HG03521 (cell line): Measurements from ENCODE around the gene ESRRA.
"Not testable (repeated sequence)": the region's sequence is repeated elsewhere in the genome, so short reads cannot be mapped to it uniquely, and the experiment has no call there.

Source experiments
- ATAC-seq: cut with Tn5 transposase; IDR thresholded peaks from one replicate; pipeline ENCODE4 v1.9.1; 2021; ENCODE audit warnings: mild to moderate bottlenecking, moderate library complexity; ENCODE audit not compliant: unreplicated experiment

The ESRRA gene

GRCh38 chr11:64307795-64308194, 2.5 kb downstream of the ESRRA start:
- ATAC-seq = not testable (repeated sequence)

GRCh38 chr11:64312947-64313346, 7.6 kb downstream of the ESRRA start:
- no peak for ATAC-seq

DNA sequence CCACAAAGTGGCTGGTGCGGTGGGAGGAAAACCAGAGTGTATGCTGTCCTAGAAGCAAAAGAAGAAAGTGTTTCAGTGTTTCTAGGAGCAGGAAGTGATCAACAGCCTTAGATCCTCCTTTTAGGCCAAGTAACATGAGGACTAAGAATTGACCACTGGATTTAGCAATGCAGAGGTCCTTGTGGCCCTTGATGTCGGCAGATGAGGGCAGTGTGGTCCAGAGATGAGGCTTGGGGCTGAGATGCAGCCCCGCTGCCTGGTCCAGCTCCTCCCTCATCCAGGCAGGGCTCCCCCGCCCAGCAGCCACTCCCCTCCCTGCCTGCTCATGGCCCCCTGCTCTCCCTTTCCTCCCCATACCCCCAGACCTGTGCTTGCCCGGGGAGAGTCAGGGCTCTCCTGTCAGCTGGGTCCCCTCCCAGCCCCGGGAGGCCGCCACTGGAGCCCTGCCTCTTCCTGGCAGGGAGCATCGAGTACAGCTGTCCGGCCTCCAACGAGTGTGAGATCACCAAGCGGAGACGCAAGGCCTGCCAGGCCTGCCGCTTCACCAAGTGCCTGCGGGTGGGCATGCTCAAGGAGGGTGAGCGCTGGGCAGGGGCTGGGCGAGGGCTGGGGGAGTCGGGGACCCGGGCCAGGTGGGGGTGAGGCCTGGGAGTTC, 8.3 kb downstream of the ESRRA start:
- ATAC-seq = no peak

- ATAC-seq = no peak
Observed at GRCh38 chr11:64314146-64314804, 9.0 kb downstream of the ESRRA start.

DNA sequence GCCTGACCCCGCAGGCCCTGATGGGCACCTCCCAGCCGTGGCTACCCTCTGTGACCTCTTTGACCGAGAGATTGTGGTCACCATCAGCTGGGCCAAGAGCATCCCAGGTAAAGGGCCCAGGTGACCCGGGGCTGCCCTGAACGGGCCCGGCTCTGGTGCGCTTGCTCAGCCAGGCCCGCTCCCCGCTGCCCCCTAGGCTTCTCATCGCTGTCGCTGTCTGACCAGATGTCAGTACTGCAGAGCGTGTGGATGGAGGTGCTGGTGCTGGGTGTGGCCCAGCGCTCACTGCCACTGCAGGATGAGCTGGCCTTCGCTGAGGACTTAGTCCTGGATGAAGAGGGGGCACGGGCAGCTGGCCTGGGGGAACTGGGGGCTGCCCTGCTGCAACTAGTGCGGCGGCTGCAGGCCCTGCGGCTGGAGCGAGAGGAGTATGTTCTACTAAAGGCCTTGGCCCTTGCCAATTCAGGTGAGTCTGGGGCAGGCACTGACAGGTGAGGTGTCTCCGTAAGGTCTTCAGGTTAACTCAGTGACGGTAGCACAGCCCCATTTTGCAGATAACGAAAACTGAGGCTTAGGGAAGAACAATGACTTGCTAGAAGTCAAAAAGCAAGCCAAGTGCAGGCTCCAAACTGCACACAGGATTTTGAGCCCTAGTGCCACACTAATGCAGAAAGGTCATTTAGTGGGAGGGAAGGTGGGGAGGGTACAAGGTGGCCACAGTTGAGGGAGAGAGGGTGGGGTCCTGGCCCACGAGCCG, 9.7 kb downstream of the ESRRA start:
- no peak for ATAC-seq

DNA sequence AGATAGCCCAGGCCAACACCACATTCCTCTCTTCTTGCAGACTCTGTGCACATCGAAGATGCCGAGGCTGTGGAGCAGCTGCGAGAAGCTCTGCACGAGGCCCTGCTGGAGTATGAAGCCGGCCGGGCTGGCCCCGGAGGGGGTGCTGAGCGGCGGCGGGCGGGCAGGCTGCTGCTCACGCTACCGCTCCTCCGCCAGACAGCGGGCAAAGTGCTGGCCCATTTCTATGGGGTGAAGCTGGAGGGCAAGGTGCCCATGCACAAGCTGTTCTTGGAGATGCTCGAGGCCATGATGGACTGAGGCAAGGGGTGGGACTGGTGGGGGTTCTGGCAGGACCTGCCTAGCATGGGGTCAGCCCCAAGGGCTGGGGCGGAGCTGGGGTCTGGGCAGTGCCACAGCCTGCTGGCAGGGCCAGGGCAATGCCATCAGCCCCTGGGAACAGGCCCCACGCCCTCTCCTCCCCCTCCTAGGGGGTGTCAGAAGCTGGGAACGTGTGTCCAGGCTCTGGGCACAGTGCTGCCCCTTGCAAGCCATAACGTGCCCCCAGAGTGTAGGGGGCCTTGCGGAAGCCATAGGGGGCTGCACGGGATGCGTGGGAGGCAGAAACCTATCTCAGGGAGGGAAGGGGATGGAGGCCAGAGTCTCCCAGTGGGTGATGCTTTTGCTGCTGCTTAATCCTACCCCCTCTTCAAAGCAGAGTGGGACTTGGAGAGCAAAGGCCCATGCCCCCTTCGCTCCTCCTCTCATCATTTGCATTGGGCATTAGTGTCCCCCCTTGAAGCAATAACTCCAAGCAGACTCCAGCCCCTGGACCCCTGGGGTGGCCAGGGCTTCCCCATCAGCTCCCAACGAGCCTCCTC, 10.6 kb downstream of the ESRRA start:
- ATAC-seq = not testable (repeated sequence)

DNA sequence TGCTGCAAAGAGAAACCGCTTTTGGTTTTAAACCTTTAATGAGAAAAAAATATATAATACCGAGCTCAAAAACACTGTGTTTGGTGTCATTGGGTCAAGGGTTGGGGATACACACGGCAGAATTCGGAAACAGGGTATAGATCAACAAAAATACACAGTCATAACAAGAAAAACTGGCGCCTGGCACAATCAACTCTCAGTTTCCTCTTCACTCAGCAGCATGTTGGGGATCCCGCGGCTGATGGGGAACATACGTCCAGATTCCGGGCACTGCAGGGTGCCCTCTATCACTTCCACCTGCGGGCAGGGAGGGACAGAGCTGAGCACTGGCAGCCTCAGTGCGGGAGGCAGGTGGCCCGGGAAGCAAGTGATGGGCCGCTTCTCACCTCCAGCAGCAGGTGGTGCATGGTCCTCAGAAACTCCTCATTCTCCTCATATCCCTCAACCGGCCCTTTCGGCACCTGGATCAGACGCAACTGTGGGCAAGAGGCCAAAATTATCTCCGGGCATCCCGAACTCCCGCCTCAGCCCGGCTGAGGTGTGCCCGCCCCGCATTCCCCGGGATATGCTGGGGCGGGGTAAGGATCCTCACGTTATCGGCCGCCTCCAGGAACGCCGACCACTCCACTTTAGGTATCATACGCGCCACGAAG, 11.5 kb downstream of the ESRRA start:
- no peak for ATAC-seq

GRCh38 chr11:64317325-64317960, 12.1 kb downstream of the ESRRA start, which contains the start of gene TRMT112:
TSS of gene TRMT112 (minus strand) at chr11:64317559. CDS start at chr11:64317526, 33 bp downstream.
- peak; percentile 54 for ATAC-seq

GRCh38 chr11:64317961-64318765, 12.8 kb downstream of the ESRRA start, which contains the start of gene PRDX5:
TSS of gene PRDX5 (plus strand) at chr11:64318121. CDS start at chr11:64318216, 95 bp downstream.
- ATAC-seq = peak; percentile 79

- ATAC-seq = no peak
Observed at GRCh38 chr11:64318766-64319761, 13.7 kb downstream of the ESRRA start.

DNA sequence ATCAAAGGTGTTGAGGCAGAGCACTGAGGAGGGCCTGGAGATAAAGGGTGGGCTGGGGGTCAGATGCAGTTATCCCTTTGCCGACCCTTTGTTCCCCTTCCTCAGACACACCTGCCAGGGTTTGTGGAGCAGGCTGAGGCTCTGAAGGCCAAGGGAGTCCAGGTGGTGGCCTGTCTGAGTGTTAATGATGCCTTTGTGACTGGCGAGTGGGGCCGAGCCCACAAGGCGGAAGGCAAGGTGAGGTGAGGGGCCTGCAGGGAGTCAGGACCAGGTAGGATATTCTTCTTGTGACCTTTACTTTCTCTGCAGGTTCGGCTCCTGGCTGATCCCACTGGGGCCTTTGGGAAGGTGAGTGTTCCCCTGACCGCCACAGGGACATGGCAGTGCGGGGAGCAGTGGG, 15.2 kb downstream of the ESRRA start:
- no peak for ATAC-seq

GRCh38 chr11:64321026-64321425, 15.7 kb downstream of the ESRRA start:
- no peak for ATAC-seq

DNA sequence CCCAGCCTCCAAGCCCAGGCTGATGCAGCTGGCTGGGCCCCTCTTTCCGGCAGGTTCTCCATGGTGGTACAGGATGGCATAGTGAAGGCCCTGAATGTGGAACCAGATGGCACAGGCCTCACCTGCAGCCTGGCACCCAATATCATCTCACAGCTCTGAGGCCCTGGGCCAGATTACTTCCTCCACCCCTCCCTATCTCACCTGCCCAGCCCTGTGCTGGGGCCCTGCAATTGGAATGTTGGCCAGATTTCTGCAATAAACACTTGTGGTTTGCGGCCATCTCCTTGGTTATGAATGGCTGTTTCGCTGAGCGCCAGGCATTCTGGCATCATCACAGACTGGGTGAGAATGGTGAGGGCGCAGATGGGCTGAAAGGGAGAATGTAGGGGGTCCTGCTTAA, 16.2 kb downstream of the ESRRA start:
- no peak for ATAC-seq

DNA sequence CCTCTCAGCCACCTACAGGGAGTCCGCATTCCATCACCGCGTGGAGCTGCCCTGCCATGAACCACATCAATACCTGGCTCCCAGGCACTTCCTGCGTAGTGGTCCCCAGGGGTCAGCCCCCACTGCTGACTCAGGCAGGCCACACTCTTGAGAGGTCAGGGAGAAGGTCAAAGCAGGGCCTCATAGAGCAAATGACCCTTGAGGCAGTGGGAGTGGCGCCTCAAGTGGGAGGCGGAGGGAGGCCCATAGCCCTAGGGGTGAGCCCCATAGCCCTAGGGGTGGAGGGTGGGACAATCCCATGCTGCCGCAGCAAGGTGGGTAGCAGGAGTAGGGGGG, 17.6 kb downstream of the ESRRA start:
- ATAC-seq = no peak

DNA sequence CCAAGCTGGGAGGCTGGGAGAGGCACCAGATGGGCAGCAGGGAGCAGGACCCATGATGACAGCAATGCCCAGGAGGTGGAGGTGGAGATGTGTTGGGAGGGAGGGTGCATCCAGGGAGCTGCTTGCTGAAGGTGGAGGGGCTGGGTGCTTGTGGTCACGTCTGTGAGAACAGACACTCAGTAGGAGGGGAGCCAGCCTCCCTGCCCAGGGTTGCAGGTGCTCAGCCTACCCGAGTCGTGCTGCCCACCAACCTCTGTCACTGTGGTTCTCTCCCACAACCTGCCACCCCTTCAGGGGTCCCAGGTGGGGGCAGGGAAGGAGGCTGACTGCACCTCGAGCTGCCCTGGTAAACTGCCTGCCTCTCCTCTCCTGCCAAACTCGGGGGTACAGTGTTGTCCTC, 18.0 kb downstream of the ESRRA start:
- no peak for ATAC-seq

DNA sequence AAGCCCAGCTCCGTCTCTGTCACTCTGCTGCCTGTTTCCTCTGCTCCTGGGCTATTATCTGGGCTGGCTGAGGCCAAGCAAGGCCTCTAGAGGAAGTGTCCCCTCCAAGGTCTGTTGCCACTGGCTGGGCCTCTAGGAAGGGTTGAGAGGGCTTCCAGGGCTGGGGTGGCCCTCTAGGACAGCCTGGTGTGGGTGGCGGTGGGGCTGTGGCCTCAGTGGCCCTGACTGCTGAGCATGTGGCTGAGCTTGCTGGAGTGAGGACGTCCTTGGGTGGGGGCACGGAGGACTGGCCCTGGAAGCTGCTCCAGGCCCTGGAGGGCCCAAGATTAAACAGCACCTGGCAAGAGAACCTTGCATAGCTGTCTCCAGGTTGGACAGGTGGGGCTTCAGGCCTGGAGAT, 18.7 kb downstream of the ESRRA start:
- not testable (repeated sequence) for ATAC-seq

DNA sequence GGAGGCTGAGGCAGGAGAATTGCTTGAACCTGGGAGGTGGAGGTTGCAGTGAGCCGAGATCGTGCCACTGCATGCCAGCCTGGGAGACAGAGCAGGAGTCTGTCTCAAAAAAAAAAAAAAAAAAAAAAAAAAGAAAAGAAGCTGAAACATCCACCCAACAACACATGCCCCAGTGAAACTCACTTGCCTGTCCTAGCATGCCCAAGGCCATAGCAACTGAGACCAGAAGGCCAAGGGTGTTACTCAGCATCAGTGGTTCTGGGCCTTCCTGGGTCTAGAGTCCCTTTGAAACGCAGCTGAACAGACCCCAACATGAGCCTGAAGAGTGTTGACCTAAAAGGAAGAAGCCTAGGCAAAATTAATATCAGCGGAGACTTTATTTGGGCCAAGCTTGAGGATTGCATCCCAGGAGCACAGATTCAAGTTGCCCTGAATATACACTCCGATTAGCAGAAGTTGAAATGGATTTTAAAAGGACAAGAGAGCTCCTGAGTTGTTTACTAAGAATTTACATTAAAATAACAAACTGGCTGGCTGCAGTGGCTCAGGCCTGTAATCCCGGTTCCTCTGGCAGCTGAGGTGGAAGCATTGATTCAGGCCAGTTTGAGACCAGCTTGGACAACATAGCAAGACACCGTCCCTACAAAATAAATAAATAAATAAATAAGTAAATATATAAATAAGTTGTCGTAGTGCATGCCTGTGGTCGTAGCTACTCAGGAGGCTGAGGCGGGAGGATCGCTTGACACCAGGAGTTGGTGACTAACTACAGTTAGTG, 19.6 kb downstream of the ESRRA start:
- ATAC-seq = no peak
